Uterus (tissue), 2 donors: ENCODE data around the gene PAQR8.

ENCODE experiments used
- POLR2A ChIP-seq, 2 donors: fragments of 450-650 bp; IDR thresholded peaks; one replicate each; pipeline ENCODE4 v1.6.1; 2016; ENCODE audit warnings: antibody characterized with exemption in 2 of 2, mild to moderate bottlenecking in 1 of 2, moderate library complexity in 1 of 2
- TF ChIP-seq, protein P1 (sequence below), 4 experiments: fragments of 200-600 bp in 2 of 4; fragments of 450-650 bp in 2 of 4; sonication (generic) in 2 of 4; IDR thresholded peaks; one replicate each; pipeline ENCODE4 v1.5.1; 2016 to 2019; ENCODE audit warnings: antibody characterized with exemption in 4 of 4, mild to moderate bottlenecking in 2 of 4, moderate library complexity in 1 of 4

DNA sequence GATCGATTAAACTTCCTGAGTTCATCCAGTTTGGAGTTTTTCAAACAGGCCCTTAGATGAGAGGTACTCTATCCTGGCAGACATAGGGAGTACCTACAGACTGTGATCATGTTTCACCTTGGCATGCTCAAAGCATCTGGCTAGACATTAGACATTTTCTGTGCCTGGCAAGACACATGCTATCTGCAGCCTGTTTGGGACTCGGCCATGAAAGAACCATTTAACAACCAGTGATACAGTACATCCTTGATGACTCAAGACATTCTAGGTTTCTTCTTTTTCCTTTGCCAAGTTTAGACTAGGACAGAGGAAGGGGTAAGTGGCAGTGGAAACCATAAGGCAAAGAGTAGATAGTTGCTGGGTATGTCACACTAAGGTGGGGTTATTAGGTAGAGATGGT lies 15.4 kb upstream of the PAQR8 start:
- TF ChIP-seq POLR2A (IDR thresholded peaks at IDR 0.05), result no peak
- TF ChIP-seq, protein P1, sequence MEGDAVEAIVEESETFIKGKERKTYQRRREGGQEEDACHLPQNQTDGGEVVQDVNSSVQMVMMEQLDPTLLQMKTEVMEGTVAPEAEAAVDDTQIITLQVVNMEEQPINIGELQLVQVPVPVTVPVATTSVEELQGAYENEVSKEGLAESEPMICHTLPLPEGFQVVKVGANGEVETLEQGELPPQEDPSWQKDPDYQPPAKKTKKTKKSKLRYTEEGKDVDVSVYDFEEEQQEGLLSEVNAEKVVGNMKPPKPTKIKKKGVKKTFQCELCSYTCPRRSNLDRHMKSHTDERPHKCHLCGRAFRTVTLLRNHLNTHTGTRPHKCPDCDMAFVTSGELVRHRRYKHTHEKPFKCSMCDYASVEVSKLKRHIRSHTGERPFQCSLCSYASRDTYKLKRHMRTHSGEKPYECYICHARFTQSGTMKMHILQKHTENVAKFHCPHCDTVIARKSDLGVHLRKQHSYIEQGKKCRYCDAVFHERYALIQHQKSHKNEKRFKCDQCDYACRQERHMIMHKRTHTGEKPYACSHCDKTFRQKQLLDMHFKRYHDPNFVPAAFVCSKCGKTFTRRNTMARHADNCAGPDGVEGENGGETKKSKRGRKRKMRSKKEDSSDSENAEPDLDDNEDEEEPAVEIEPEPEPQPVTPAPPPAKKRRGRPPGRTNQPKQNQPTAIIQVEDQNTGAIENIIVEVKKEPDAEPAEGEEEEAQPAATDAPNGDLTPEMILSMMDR (IDR thresholded peaks at IDR 0.05), result no peak
